ENCODE data around the gene FBXL14. TPM values are rescaled to one million over a fixed set of nuclear protein-coding genes. Genes with fewer than 3 reads are reported as not detected.

The FBXL14 gene
- total RNA-seq, 2 experiments from 2014 or later: 27.5 to 28.9 TPM

- H3K9me3 Mint-ChIP-seq (ENCODE audit: insufficient read depth): no peaks in the 10 kb centered on the region
- H3K36me3 Mint-ChIP-seq (ENCODE audit: low read depth): no peaks in the 10 kb centered on the region
- no peak overlapping the region for H3K27ac Mint-ChIP-seq
- no peak overlapping the region for H3K4me3 Mint-ChIP-seq
- POLR2A ChIA-PET: no interaction called here
- H3K4me1 Mint-ChIP-seq (ENCODE audit: low read depth): peaks cover 14% of the 10 kb centered on the region
- CTCF ChIA-PET: interaction anchor here (1.4 to 5.6 kb wide), 7 partner anchors 12 to 515 kb away, joined by 3 to 116 read pairs (median 28); no protein-coding TSS in a partner anchor
- peaks cover 62% of the 10 kb centered on the region for H3K27me3 Mint-ChIP-seq (ENCODE audit: low read depth)
- ATAC-seq: no peak
- DNase-seq: no peak
These were observed 39.1 kb upstream of the FBXL14 start for GRCh38 chr12:1633459-1633858.

DNA sequence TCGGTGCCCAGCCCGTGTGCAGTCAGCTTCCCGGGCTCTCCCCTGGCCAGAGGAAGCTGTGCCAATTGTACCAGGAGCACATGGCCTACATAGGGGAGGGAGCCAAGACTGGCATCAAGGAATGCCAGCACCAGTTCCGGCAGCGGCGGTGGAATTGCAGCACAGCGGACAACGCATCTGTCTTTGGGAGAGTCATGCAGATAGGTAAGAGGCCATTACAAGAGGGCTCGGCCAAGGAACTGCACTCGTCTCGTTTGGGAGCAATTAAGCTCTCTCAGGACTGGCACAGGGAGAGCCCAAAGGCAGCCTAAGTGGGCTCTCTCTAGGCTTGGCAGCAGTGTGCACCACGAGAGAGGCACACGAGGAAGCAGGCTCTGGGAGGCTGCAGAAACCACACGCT lies 38.3 kb upstream of the FBXL14 start:
- no peak for ATAC-seq

GRCh38 chr12:1630827-1631591 lies 36.6 kb upstream of the FBXL14 start:
- Mint-ChIP-seq H3K4me3 (peak overlapping the region; percentile 34), H3K27ac (no peak overlapping the region), H3K4me1 (ENCODE audit: low read depth) (peaks cover 14% of the 10 kb centered on the region), H3K9me3 (ENCODE audit: insufficient read depth) (no peaks in the 10 kb centered on the region), H3K27me3 (ENCODE audit: low read depth) (peaks cover 70% of the 10 kb centered on the region), H3K36me3 (ENCODE audit: low read depth) (no peaks in the 10 kb centered on the region)
- POLR2A ChIA-PET: no interaction called here
- DNase-seq (no peak), ATAC-seq (peak; percentile 21)
- CTCF ChIA-PET: interaction anchor here (0.8 to 5.6 kb wide), 8 partner anchors 19 to 513 kb away, joined by 3 to 54 read pairs (median 7); no protein-coding TSS in a partner anchor

More for the DNA sequence above, 38.3 kb upstream of the FBXL14 start:
- Mint-ChIP-seq H3K4me3 (no peak overlapping the region), H3K36me3 (ENCODE audit: low read depth) (no peaks in the 10 kb centered on the region), H3K9me3 (ENCODE audit: insufficient read depth) (no peaks in the 10 kb centered on the region), H3K27ac (no peak overlapping the region), H3K27me3 (ENCODE audit: low read depth) (peaks cover 66% of the 10 kb centered on the region), H3K4me1 (ENCODE audit: low read depth) (peaks cover 14% of the 10 kb centered on the region)
- DNase-seq: no peak
- POLR2A ChIA-PET: no interaction called here
- CTCF ChIA-PET: interaction anchor here (1.4 to 5.6 kb wide), 5 partner anchors 13 to 307 kb away, joined by 3 to 54 read pairs (median 23); no protein-coding TSS in a partner anchor

- CTCF ChIA-PET: interaction anchor here (0.8 to 3.2 kb wide), 9 partner anchors 18 to 512 kb away, joined by 3 to 20 read pairs (median 3); no protein-coding TSS in a partner anchor
- peak; percentile 29 for DNase-seq
- no peaks in the 10 kb centered on the region for H3K9me3 Mint-ChIP-seq (ENCODE audit: insufficient read depth)
- peak overlapping the region; percentile 36 for H3K4me3 Mint-ChIP-seq
- POLR2A ChIA-PET: interaction anchor here (0.6 kb wide), 1 partner anchor 403 kb away, joined by 3 read pairs; no protein-coding TSS in a partner anchor
- peaks cover 66% of the 10 kb centered on the region for H3K27me3 Mint-ChIP-seq (ENCODE audit: low read depth)
- peak; percentile 56 for ATAC-seq
- peaks cover 14% of the 10 kb centered on the region for H3K4me1 Mint-ChIP-seq (ENCODE audit: low read depth)
- no peak overlapping the region for H3K27ac Mint-ChIP-seq
- no peaks in the 10 kb centered on the region for H3K36me3 Mint-ChIP-seq (ENCODE audit: low read depth)
These were observed 35.9 kb upstream of the FBXL14 start for GRCh38 chr12:1630133-1630826.

DNA sequence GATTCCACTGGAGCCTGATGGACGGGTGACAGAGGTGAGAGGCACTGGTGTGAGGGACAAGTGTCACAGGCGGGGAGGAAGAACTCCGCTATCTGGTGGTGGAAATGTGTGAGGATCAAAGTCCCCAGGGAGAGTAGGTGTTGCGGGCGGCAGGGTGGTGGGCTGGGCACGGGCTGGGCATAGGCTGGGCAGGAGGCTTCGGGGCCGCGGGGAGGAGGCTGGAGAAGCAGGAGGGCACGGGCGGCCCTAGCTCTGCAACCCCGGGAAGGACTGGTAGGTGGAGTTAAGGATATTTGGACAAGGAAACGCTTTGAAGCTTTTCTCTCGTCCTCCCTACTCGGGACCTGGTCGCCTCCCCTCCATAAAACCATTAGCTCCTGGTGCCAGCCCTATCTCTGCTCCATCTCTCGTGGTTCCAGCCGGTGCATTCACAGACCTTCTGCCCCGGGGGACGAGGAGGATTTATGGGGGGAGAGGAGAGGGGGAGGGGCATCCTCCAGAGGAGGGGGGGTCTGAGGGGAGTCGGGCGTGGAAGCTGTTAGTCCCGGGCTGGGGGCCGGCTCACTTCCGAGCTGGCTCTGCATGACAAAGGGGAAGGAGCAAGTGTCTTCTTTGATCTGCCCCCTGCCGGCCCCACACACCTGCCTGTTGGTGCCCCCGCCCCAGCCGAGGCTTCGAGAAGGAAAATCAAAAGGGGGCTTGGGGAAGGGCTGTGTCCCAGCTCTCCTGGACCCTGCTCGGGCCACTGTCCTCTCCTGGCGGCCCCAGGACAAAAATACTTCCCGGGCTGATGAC lies 35.2 kb upstream of the FBXL14 start:
- H3K27ac Mint-ChIP-seq: no peak overlapping the region
- peaks cover 14% of the 10 kb centered on the region for H3K4me1 Mint-ChIP-seq (ENCODE audit: low read depth)
- H3K27me3 Mint-ChIP-seq (ENCODE audit: low read depth): peaks cover 67% of the 10 kb centered on the region
- POLR2A ChIA-PET: interaction anchor here (0.6 kb wide), 1 partner anchor 404 kb away, joined by 3 read pairs; no protein-coding TSS in a partner anchor
- no peak for DNase-seq
- H3K4me3 Mint-ChIP-seq: no peak overlapping the region
- H3K36me3 Mint-ChIP-seq (ENCODE audit: low read depth): no peaks in the 10 kb centered on the region
- H3K9me3 Mint-ChIP-seq (ENCODE audit: insufficient read depth): no peaks in the 10 kb centered on the region
- no peak for ATAC-seq
- CTCF ChIA-PET: interaction anchor here (0.8 to 3.2 kb wide), 7 partner anchors 9 to 511 kb away, joined by 3 to 20 read pairs (median 6); no protein-coding TSS in a partner anchor

- ATAC-seq: no peak
- POLR2A ChIA-PET: no interaction called here
- H3K4me1 Mint-ChIP-seq (ENCODE audit: low read depth): peaks cover 14% of the 10 kb centered on the region
These were observed 34.4 kb upstream of the FBXL14 start, which contains the start of gene WNT5B for GRCh38 chr12:1628666-1629337. WNT5B (plus strand) TSS chr12:1629231; CDS start chr12:1631355, 2,124 bp downstream.

DNA sequence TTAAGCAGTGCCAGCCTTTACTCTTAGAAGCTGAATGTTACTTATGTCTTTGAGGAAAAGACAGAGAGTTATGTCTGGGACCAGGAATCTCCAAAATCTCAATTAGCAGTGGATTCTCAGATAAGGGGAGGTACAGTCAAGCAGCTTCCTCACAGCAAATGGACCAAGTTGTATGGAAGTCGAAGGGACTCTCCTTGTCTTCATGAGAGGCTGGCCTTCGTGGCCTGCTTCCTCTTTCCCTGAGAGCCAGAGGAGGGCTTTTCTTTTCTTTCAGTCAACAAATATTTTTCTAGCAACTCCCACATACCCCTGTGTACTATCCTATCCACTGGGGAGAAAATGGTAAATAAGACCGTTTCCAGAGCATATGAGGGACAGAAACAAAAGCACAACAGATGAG lies 28.0 kb upstream of the FBXL14 start:
- peaks cover 14% of the 10 kb centered on the region for H3K4me1 Mint-ChIP-seq (ENCODE audit: low read depth)
- no peaks in the 10 kb centered on the region for H3K36me3 Mint-ChIP-seq (ENCODE audit: low read depth)
- H3K9me3 Mint-ChIP-seq (ENCODE audit: insufficient read depth): no peaks in the 10 kb centered on the region
- POLR2A ChIA-PET: no interaction called here
- CTCF ChIA-PET: interaction anchor here (1.2 kb wide), 1 partner anchor 13 kb away, joined by 3 read pairs; no protein-coding TSS in a partner anchor
- H3K4me3 Mint-ChIP-seq: no peak overlapping the region
- no peak for ATAC-seq
- peaks cover 29% of the 10 kb centered on the region for H3K27me3 Mint-ChIP-seq (ENCODE audit: low read depth)
- no peak overlapping the region for H3K27ac Mint-ChIP-seq
- DNase-seq: no peak

More at GRCh38 chr12:1628666-1629337, 34.4 kb upstream of the FBXL14 start, which contains the start of gene WNT5B:
- no peak within 1 kb of the TSS for H3K27ac Mint-ChIP-seq
- H3K4me3 Mint-ChIP-seq: no peak within 1 kb of the TSS
- CTCF ChIA-PET: interaction anchor here (0.9 to 2.5 kb wide), 4 partner anchors 8 to 511 kb away, joined by 3 to 15 read pairs (median 4); no protein-coding TSS in a partner anchor
- no peak for DNase-seq
- no peaks in the 10 kb centered on the region for H3K36me3 Mint-ChIP-seq (ENCODE audit: low read depth)
- no peaks in the 10 kb centered on the region for H3K9me3 Mint-ChIP-seq (ENCODE audit: insufficient read depth)
- peaks cover 68% of the 10 kb centered on the region for H3K27me3 Mint-ChIP-seq (ENCODE audit: low read depth)

DNA sequence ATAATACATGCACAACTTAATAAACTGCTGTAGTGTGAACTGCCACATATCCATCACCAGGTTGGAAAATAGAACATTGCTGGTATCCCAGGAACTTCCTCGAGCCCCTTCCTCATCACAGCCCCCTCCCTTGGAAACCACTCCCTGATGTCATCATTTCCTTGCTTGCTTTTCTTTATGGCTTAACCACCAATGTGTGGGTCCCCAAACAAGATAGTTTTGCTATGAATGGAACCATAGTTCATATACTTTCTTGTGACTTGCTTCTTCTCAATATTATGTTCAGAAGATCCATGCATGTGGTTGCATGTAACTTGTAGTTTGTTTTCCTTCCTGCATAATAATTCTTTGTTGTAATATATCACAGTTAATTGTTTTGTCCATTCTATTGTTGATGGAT lies 25.7 kb upstream of the FBXL14 start:
- no peak for ATAC-seq
- POLR2A ChIA-PET: no interaction called here
- peaks cover 25% of the 10 kb centered on the region for H3K27me3 Mint-ChIP-seq (ENCODE audit: low read depth)

GRCh38 chr12:1619587-1619986 lies 25.2 kb upstream of the FBXL14 start:
- Mint-ChIP-seq H3K4me1 (ENCODE audit: low read depth) (peaks cover 28% of the 10 kb centered on the region), H3K4me3 (no peak overlapping the region), H3K27ac (no peak overlapping the region), H3K36me3 (ENCODE audit: low read depth) (no peaks in the 10 kb centered on the region), H3K9me3 (ENCODE audit: insufficient read depth) (no peaks in the 10 kb centered on the region), H3K27me3 (ENCODE audit: low read depth) (peaks cover 20% of the 10 kb centered on the region)
- ChIA-PET CTCF (interaction anchor here (1.0 to 1.2 kb wide), 2 partner anchors 15 kb away, joined by 3 to 6 read pairs; no protein-coding TSS in a partner anchor), POLR2A (no interaction called here)
- DNase-seq (no peak), ATAC-seq (no peak)

More for the DNA sequence above, 25.7 kb upstream of the FBXL14 start:
- H3K4me1 Mint-ChIP-seq (ENCODE audit: low read depth): peaks cover 28% of the 10 kb centered on the region
- no peaks in the 10 kb centered on the region for H3K9me3 Mint-ChIP-seq (ENCODE audit: insufficient read depth)
- no peak overlapping the region for H3K4me3 Mint-ChIP-seq
- H3K36me3 Mint-ChIP-seq (ENCODE audit: low read depth): no peaks in the 10 kb centered on the region
- DNase-seq: no peak
- CTCF ChIA-PET: interaction anchor here (1.2 kb wide), 1 partner anchor 15 kb away, joined by 3 read pairs; no protein-coding TSS in a partner anchor
- H3K27ac Mint-ChIP-seq: peak overlapping the region; percentile 37

GRCh38 chr12:1619159-1619558 lies 24.8 kb upstream of the FBXL14 start:
- POLR2A ChIA-PET: no interaction called here
- CTCF ChIA-PET: interaction anchor here (1.0 to 1.2 kb wide), 2 partner anchors 14 to 16 kb away, joined by 3 to 6 read pairs; no protein-coding TSS in a partner anchor
- Mint-ChIP-seq H3K9me3 (ENCODE audit: insufficient read depth) (no peaks in the 10 kb centered on the region), H3K4me1 (ENCODE audit: low read depth) (peaks cover 28% of the 10 kb centered on the region), H3K27ac (no peak overlapping the region), H3K27me3 (ENCODE audit: low read depth) (peaks cover 18% of the 10 kb centered on the region), H3K36me3 (ENCODE audit: low read depth) (no peaks in the 10 kb centered on the region), H3K4me3 (no peak overlapping the region)
- ATAC-seq (no peak), DNase-seq (no peak)

All from activated CD8-positive, alpha-beta T cell treated with anti-CD3 and anti-CD28 coated beads, Interleukin-2, amount 10 ng/mL, durations not matched to agents 7 days and 5 days (primary cell).